NCI-H748 (cell line): ENCODE data around the gene SLAIN1.
A peak's percentile ranks its signal among the peaks of the same experiment; 100 is the strongest.
"Not testable (repeated sequence)": the region's sequence is repeated elsewhere in the genome, so short reads cannot be mapped to it uniquely, and the experiment has no call there.

Source experiments
- DNase-seq: peaks from one replicate; lab custom pipeline; 2025; ENCODE audit not compliant: unreplicated experiment; lab: John Stamatoyannopoulos, UW

SLAIN1 gene

DNA sequence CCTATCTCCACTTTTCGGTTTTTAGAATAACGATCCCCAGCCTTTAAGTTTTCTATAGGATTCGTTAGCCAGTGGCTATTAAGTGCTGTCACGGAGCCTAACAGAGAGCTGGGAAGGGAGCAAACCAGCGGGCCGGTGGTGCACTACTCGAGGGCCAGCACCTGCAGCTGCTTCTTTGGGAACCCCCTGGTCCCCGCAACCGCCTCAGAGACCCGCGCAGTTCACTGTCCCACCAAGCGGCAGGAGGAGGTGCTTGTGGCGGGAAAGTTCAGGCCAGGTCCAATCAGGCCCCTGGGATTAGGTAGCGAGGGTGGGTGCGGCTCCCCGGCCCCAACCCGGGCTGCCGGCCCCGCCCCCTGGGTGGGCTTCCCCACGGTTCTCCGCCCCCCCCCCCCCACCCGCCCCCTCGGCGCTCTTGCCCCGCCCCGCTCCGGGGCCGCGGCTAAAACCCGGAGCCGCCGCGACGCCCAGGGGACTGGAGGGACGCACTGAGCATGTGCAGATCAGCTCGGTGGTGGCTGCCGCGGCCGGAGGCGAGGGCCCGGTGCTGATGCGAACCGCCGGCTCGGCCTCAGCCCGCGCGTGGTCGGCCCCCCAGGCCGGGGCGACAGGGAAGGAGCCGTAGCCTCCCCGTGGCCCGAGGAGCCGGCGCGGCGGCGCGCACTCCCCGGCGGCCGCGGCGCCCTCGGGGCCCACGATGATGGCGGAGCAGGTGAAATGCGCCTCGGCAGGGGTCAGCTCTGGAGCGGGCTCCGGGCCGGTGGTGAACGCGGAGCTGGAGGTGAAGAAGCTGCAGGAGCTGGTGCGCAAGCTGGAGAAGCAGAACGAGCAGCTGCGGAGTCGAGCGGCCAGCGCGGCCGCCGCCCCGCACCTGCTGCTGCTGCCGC is at the start of gene SLAIN1:
Gene SLAIN1 (plus strand): TSS at position 471 of the 887 bp plus-strand sequence. CDS start 227 bp downstream, at position 698.
- DNase-seq: peak; percentile 88

DNA sequence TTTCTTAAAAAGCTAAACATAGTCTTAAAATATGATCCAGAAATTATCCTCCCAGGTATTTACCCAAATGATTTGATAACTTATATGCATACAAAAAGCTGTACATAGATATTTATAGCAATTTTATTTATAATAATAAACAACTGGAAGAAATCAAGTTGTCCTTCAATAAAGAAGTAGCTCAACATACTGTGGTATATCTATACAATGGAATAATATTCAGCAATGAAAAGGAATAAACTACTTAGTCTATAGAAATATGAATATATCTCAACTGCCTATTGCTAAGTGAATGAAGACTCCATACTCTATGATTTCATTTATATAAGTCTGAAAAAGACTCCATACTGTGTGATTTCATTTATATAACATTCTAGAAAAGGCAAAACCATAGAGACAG is 47.1 kb upstream of the SLAIN1 start:
- DNase-seq: no peak

DNA sequence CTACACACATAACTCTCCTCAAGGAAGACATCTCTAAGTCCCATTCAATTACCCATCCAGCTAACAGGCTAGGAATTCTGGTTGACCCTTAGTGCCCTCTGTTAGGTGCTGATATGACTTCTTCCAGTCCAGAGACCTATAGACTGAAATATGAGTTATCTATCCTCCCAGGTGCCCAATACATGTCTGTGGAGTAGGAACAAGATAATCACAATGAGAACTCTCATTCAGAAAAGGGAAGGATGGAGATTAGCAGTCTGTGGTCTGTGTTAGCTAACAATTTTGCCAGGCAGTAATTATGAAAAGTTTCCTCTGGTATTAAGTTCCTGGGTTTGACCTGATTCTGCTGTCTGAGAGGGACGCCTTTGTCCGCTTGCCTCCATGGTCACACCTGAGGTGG is 44.2 kb upstream of the SLAIN1 start:
- no peak for DNase-seq

GRCh38 chr13:77660016-77660415 is 37.5 kb upstream of the SLAIN1 start:
- DNase-seq: not testable (repeated sequence)

DNA sequence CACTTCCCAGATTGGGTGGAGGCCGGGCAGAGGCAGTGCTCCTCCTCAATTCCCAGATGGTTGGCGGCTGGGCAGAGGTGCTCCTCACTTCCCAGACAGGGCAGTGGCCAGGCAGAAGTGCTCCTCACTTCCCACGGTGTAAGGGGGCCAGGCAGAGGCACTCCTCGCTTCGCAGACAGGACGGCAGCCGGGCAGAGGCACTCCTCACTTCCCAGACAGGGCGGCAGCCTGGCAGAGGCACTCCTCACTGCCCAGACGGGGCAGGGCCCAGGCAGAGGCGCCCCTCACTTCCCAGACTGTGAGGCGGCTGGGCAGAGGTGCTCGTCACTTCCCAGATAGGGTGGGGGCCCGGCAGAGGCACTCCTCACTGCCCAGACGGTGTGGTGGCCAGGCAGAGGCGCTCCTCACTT is 36.6 kb upstream of the SLAIN1 start:
- no peak for DNase-seq

GRCh38 chr13:77662301-77662700 is 35.2 kb upstream of the SLAIN1 start:
- DNase-seq: not testable (repeated sequence)

- DNase-seq: not testable (repeated sequence)
Measured at GRCh38 chr13:77662831-77663230, 34.7 kb upstream of the SLAIN1 start.

DNA sequence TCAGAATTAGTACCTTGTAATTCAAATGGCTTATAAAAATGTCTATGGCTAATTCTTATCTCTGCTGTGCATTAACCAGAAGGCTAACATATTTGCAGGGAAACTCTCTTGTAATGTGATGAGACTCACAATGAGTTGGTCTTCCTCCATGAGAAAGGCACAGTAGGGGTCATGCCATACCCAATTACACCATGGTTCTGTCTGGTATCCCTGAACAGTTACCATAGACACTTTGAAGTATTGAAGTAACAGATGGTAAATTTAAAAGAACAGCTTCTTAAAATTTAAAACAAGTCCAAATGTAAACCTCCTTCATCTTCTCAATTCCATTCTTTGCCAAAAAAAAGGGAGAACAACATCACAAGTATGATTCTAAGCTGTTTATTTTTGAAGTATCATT is 22.6 kb upstream of the SLAIN1 start:
- DNase-seq: no peak

DNA sequence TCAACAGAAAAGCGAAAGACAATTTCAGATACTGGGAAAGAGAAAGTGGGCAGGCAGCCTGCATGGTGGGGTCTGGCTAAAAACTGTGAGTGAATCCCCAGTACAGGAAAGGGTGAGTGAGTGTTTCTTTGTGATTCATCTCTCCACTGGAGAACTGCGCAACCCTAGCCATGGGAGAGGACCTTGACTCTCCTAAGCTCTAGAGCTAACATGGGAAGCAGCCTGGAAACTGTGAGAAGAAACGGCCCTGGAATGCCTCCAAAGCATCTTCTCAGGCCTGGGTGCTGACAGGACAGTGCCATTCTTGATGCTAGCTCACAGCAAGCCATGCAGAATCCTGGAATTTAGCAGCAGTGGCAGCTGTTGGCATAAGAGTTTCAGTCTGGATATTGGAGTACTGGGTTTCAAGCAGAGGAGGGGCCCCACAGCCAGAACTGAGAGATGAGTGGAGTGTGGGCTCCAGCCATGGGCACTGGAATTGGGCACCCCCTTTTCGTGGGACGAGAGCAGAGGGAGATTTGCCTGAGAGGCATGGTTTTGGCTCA is 18.7 kb upstream of the SLAIN1 start:
- DNase-seq: no peak

- DNase-seq: no peak
Measured at GRCh38 chr13:77687799-77688198, 9.7 kb upstream of the SLAIN1 start.

DNA sequence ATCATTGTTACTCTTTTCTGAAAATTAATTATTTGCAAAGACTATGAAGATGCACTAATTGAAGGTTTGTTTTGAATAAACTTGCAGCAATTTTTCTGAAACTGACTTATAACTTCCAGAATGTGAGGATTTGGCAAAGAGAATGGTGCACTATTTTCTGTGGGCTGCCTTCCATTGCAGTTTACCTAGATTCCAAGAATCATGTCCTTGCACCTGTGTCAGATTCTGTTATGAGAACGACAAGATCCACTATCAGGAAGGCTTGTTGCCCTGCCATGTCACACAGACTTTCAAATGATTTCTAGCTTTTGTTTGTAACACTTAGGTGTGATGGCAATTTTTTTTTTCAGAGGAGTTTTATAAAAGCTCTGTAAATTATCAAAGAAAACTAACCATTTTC is 5.6 kb upstream of the SLAIN1 start:
- DNase-seq: no peak

DNA sequence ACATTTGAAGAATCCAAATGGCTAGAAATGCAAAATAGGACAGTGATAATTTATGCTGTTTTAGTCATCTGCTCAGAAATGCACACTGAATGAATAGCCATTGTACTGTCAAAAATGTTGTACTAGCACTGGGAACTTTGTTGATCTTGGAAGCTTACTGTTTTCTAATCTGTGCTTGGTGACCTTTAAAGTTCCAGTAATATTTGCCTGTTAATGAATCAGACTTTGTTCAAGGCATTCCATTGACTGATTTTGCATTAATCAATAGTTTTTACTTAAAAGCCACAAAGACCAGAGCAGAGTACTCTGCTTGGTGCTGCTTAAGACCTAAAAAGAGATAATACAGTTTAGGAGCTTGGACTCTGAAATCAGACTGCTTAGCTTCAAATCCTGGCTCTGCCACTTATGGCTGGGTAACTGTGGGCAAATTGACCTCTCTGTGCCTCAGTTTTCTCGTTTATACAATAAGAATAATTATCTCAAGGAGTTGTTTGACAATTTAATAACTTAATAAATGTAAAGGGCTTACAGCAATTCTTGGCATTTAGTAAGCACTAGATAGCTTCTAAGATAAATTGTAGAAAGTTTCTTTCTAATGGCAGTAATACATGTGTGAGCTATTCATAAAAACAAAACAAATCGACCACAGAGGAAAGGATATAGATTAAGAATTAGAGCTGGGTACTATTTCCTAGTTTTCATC is 4.6 kb upstream of the SLAIN1 start:
- DNase-seq: no peak

DNA sequence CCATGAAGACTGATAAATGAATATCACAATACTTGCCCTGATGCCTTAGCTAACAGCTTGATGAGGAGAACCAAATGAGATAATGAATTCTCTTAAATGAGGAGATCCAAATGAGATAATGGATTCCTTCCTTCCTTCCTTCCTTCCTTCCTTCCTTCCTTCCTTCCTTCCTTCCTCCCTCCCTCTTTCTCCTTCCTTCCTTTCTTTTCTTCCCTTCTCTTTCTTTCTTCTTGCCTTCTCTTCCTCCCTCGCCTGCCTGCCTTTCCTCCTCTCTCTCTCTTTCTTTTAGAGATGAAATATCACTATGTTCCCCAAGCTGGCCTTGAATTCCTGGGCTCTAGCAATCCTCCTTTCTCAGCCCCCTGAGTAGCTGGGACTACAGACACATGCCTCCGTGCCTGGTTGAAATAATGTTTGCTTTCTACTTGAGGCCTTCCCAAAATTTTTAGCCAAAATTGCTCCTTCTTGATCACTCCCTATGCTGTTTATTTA is 4.0 kb upstream of the SLAIN1 start:
- no peak for DNase-seq

- no peak for DNase-seq
Measured at GRCh38 chr13:77696006-77696878, 1.2 kb upstream of the SLAIN1 start.

DNA sequence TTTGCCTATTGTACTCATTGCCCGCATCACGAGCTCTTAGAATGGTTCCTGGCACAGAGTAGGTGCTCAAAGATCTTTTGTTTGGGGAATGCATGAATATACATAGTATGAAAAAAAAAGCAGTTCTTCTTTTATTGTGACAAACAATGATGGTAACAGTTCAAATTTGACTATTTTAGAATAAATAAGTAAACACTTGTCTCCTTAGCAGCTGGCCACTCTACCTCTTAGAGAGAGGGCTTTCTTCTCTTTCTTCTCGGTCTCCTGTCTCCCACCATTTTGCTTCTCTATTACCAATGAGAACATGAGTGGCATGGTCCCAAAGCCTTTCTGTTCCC is 639 bp upstream of the SLAIN1 start:
- DNase-seq: no peak

DNA sequence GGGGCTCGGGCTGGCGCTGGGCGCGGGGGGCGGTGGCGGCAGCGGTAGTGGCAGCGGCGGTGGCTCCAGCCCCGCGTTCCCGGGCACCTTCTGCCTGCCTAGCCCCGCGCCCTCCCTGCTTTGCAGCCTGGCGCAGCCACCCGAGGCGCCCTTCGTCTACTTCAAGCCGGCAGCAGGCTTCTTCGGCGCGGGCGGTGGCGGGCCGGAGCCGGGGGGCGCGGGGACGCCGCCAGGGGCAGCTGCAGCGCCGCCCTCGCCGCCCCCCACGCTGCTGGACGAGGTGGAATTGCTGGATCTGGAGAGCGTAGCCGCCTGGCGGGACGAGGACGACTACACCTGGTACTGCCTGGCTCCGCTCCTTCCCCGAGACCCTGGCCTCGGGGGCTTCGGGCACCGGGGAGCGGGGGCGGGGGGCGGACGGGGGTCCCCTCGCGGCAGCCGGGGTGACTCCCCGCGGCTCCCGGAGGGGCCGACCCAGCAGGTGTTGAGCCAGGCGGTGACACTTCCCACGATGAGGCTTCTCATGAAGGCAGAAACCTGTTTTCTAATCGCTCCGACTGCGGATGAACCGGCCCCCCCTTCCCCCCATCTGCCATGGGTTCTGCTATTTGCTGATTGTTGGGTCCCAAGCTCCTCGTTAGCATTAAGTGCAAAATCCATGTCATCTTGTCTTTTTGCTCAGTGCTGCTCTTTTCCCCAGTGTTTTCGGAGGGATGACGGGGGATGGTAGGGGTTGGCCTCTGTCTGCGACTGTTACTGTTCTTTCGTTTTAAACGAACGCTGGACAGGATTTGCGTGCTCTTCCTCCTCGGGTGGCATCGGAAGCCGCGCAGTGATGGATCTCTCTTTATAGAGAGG is 943 bp downstream of the SLAIN1 start:
- peak; percentile 69 for DNase-seq

DNA sequence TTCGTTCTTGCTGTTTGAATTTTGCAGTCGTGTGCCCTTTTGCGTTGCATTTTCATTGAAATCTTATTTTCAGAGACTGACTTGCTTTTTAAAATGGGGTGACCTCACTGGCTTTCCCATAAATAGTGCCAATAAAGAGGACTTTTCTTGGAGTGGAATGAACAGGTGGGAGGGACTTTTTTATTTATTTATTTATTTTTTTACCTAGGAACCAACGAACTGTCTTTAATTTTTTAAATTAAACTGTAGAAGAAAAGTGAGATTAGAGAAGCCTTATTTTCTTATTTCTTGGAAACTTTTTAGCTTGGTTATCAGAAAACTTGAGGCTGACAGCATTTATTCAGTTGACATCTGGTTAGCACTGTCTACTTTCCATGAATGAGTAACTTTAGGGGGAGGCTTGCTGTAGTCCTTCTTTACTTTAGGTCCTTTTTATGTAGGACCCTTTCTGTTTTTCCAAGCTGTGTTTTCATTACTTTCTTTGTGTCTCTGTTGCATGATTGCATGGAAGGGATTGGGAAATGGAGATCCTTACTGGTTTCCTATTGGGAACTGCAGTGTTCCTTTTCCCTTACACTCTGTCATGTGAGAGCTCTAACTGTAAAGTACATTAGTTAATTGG is 1.7 kb downstream of the SLAIN1 start:
- DNase-seq: no peak

- no peak for DNase-seq
Measured at GRCh38 chr13:77701305-77701704, 3.8 kb downstream of the SLAIN1 start.

DNA sequence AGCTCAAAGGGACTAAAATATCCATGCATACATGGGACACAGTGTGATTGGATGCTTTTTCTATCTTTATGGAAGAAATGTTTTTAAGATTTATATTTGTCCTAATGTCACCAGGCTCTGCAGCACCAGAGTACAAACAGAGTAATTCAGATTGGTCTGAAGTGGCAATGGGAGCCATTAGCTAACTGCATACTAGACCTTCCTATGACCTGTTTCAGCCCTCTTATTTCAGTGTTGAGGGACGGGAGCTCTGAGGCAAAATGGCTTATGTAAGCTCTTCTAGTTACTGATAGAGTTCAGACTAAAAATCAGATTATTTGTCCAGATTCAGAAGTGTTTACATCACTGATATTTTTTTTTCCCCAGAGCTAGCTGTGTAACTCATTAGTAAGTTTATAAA is 4.9 kb downstream of the SLAIN1 start:
- DNase-seq: no peak

DNA sequence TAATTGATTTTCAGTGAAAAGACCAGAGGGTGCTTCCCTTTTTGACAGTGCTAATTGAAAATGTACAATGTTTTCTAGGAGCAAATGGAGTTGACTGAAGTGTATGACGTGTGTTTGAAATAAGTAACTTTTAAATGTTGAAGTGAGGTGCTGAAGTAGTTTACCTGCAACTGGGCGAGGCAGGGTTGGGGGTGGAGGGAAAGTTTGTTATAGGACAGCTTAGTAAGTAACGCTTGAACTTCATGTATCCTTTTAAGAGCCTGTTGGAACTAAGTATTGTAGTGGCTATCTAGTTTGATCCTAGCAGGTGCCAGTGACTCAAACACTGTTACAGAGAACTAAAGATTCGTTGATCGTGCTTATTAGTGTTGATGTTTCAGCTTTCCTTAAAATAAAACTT is 5.9 kb downstream of the SLAIN1 start:
- no peak for DNase-seq
